K562 (cell line): Measurements from ENCODE around the gene AGPAT1. TPM values are rescaled to one million over a fixed set of nuclear protein-coding genes. Genes with fewer than 3 reads are reported as not detected.

Source experiments
- ARID2 ChIP-seq: fragments of 450-650 bp; IDR thresholded peaks from 2 replicates; pipeline ENCODE4 v1.6.1; 2017; ENCODE audit warnings: antibody characterized with exemption, mild to moderate bottlenecking
- BCOR ChIP-seq: fragments of 450-650 bp; IDR thresholded peaks from 2 replicates; pipeline ENCODE4 v1.6.1; 2016
- BRD9 ChIP-seq: fragments of 450-650 bp; IDR thresholded peaks from 2 replicates; pipeline ENCODE4 v1.6.1; 2018; ENCODE audit warnings: low read depth; ENCODE audit not compliant: partially characterized antibody
- EWSR1 ChIP-seq: fragments of 450-650 bp; IDR thresholded peaks from 2 replicates; pipeline ENCODE4 v1.6.1; 2018; ENCODE audit warnings: borderline replicate concordance, mild to moderate bottlenecking, low read depth, moderate library complexity; ENCODE audit not compliant: partially characterized antibody
- MTF1 ChIP-seq: fragments of 250-450 bp; sonication (Bioruptor Pico); IDR thresholded peaks from 2 replicates; pipeline ENCODE4 v1.9.0; 2021; ENCODE audit warnings: moderate library complexity, mild to moderate bottlenecking, inconsistent platforms, borderline replicate concordance
- NFRKB ChIP-seq: fragments of 450-650 bp; IDR thresholded peaks from 2 replicates; pipeline ENCODE4 v1.6.1; 2016; ENCODE audit warnings: low read depth
- POLR2AphosphoS2 ChIP-seq: IDR thresholded peaks from 2 replicates; pipeline ENCODE4 v1.6.1; 2012; ENCODE audit warnings: low read length, improper control_type of control experiment
- PTRF ChIP-seq: fragments of 450-650 bp; IDR thresholded peaks from 2 replicates; pipeline ENCODE4 v1.6.1; 2016; ENCODE audit warnings: mild to moderate bottlenecking, missing genetic modification characterization, missing compliant biosample characterization
- RFX1 ChIP-seq: fragments of 450-650 bp; IDR thresholded peaks from 2 replicates; pipeline ENCODE4 v1.6.1; 2016; ENCODE audit warnings: mild to moderate bottlenecking, moderate library complexity
- SRSF1 ChIP-seq: fragments of 200-400 bp; formaldehyde crosslinking; IDR thresholded peaks from 2 replicates; pipeline ENCODE4 v1.6.1; 2017; ENCODE audit warnings: mild to moderate bottlenecking, low read depth, low read length, moderate library complexity
- U2AF2 ChIP-seq: fragments of 200-400 bp; formaldehyde crosslinking; optimal IDR thresholded peaks from 2 replicates; pipeline ENCODE3; 2017; ENCODE audit warnings: low read depth, mild to moderate bottlenecking, low read length
- ZKSCAN3 ChIP-seq: fragments of 250-450 bp; sonication (Bioruptor Pico); IDR thresholded peaks from 2 replicates; pipeline ENCODE4 v1.4.0; 2020
- ZNF133 ChIP-seq: fragments of 250-450 bp; sonication (Bioruptor Pico); IDR thresholded peaks from 2 replicates; pipeline ENCODE4 v1.4.0; 2020; ENCODE audit warnings: mild to moderate bottlenecking
- ZNF224 ChIP-seq: sonication (generic); formaldehyde crosslinking; IDR thresholded peaks from 2 replicates; pipeline ENCODE4 v1.8.0; 2022; ENCODE audit warnings: mild to moderate bottlenecking, missing genetic modification reagents
- polyA plus RNA-seq, 8 experiments: library from polyadenylated mRNA; depleted of rRNA in 4 of 8; stranded (reverse) in 5 of 8; unstranded in 3 of 8; fragments of >200 nt; fragmentation: Nextera tagmentation in 2 of 8; fragmentation: Illumina TruSeq in 1 of 8; extraction: Ambion mirVana in 2 of 8; extraction: Trizol in 1 of 8; gene quantifications; 2 replicates each; pipeline versions ENCODE4 v1.2.1 to v1.2.3, GENCODE V29; 2011 to 2014; ENCODE audit warnings: inconsistent platforms in 1 of 8, missing spikeins in 1 of 8
- total RNA-seq, 7 experiments: library from RNA; depleted of rRNA in 6 of 7; stranded (reverse); fragments of >200 nt in 6 of 7; fragmentation: Illumina TruSeq in 2 of 7; extraction: Trizol in 2 of 7; gene quantifications; 2 replicates each; pipeline versions ENCODE4 v1.2.1 to v1.2.3, GENCODE V29; 2011 to 2021; ENCODE audit warnings: low replicate concordance in 1 of 7
- TF ChIP-seq, protein P1 (sequence below): fragments of 200-600 bp; sonication (generic); IDR thresholded peaks from one replicate; pipeline ENCODE4 v1.6.1; 2012; ENCODE audit warnings: mild to moderate bottlenecking, low read depth, low read length, inconsistent platforms
- TF ChIP-seq, protein P2 (sequence below): sonication (generic); formaldehyde crosslinking; IDR thresholded peaks from 2 replicates; pipeline ENCODE4 v1.8.0; 2023; ENCODE audit warnings: mild to moderate bottlenecking, missing genetic modification reagents

AGPAT1 gene
- total and polyA plus RNA-seq, 9 of the 15 experiments (the other 6 are each of a cell fraction or from before 2014, with no cell fraction given), result 37.9 to 176 (median 69.4) TPM

GRCh38 chr6:32127717-32128592, 47.9 kb downstream of the AGPAT1 start, which contains the start of gene ATF6B (continued):
- TF ChIP-seq, protein P1, sequence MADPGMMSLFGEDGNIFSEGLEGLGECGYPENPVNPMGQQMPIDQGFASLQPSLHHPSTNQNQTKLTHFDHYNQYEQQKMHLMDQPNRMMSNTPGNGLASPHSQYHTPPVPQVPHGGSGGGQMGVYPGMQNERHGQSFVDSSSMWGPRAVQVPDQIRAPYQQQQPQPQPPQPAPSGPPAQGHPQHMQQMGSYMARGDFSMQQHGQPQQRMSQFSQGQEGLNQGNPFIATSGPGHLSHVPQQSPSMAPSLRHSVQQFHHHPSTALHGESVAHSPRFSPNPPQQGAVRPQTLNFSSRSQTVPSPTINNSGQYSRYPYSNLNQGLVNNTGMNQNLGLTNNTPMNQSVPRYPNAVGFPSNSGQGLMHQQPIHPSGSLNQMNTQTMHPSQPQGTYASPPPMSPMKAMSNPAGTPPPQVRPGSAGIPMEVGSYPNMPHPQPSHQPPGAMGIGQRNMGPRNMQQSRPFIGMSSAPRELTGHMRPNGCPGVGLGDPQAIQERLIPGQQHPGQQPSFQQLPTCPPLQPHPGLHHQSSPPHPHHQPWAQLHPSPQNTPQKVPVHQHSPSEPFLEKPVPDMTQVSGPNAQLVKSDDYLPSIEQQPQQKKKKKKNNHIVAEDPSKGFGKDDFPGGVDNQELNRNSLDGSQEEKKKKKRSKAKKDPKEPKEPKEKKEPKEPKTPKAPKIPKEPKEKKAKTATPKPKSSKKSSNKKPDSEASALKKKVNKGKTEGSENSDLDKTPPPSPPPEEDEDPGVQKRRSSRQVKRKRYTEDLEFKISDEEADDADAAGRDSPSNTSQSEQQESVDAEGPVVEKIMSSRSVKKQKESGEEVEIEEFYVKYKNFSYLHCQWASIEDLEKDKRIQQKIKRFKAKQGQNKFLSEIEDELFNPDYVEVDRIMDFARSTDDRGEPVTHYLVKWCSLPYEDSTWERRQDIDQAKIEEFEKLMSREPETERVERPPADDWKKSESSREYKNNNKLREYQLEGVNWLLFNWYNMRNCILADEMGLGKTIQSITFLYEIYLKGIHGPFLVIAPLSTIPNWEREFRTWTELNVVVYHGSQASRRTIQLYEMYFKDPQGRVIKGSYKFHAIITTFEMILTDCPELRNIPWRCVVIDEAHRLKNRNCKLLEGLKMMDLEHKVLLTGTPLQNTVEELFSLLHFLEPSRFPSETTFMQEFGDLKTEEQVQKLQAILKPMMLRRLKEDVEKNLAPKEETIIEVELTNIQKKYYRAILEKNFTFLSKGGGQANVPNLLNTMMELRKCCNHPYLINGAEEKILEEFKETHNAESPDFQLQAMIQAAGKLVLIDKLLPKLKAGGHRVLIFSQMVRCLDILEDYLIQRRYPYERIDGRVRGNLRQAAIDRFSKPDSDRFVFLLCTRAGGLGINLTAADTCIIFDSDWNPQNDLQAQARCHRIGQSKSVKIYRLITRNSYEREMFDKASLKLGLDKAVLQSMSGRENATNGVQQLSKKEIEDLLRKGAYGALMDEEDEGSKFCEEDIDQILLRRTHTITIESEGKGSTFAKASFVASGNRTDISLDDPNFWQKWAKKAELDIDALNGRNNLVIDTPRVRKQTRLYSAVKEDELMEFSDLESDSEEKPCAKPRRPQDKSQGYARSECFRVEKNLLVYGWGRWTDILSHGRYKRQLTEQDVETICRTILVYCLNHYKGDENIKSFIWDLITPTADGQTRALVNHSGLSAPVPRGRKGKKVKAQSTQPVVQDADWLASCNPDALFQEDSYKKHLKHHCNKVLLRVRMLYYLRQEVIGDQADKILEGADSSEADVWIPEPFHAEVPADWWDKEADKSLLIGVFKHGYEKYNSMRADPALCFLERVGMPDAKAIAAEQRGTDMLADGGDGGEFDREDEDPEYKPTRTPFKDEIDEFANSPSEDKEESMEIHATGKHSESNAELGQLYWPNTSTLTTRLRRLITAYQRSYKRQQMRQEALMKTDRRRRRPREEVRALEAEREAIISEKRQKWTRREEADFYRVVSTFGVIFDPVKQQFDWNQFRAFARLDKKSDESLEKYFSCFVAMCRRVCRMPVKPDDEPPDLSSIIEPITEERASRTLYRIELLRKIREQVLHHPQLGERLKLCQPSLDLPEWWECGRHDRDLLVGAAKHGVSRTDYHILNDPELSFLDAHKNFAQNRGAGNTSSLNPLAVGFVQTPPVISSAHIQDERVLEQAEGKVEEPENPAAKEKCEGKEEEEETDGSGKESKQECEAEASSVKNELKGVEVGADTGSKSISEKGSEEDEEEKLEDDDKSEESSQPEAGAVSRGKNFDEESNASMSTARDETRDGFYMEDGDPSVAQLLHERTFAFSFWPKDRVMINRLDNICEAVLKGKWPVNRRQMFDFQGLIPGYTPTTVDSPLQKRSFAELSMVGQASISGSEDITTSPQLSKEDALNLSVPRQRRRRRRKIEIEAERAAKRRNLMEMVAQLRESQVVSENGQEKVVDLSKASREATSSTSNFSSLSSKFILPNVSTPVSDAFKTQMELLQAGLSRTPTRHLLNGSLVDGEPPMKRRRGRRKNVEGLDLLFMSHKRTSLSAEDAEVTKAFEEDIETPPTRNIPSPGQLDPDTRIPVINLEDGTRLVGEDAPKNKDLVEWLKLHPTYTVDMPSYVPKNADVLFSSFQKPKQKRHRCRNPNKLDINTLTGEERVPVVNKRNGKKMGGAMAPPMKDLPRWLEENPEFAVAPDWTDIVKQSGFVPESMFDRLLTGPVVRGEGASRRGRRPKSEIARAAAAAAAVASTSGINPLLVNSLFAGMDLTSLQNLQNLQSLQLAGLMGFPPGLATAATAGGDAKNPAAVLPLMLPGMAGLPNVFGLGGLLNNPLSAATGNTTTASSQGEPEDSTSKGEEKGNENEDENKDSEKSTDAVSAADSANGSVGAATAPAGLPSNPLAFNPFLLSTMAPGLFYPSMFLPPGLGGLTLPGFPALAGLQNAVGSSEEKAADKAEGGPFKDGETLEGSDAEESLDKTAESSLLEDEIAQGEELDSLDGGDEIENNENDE, result no peak
- peak; percentile 75 for TF ChIP-seq RFX1
- TF ChIP-seq BRD9, result peak; percentile 80
- TF ChIP-seq, protein P2, sequence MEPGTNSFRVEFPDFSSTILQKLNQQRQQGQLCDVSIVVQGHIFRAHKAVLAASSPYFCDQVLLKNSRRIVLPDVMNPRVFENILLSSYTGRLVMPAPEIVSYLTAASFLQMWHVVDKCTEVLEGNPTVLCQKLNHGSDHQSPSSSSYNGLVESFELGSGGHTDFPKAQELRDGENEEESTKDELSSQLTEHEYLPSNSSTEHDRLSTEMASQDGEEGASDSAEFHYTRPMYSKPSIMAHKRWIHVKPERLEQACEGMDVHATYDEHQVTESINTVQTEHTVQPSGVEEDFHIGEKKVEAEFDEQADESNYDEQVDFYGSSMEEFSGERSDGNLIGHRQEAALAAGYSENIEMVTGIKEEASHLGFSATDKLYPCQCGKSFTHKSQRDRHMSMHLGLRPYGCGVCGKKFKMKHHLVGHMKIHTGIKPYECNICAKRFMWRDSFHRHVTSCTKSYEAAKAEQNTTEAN, result no peak
- no peak; the same call in 1 of the 2 replicates for TF ChIP-seq BCOR
- TF ChIP-seq MTF1, result no peak
- TF ChIP-seq EWSR1, result no peak
- no peak for TF ChIP-seq ZKSCAN3 (CRISPR knock-in tag)
- 0 out of 2 replicates have a peak, but pooled peaks have one; percentile 40 for TF ChIP-seq ZNF224 (CRISPR knock-in tag)
- no peak for TF ChIP-seq PTRF (tag)
- TF ChIP-seq POLR2AphosphoS2, result no peak
- no peak for TF ChIP-seq U2AF2
- no peak for TF ChIP-seq ARID2
- no peak for TF ChIP-seq SRSF1
- peak; percentile 97 for TF ChIP-seq NFRKB
- no peak for TF ChIP-seq ZNF133 (CRISPR knock-in tag)
